NOMO-1 treated with dmso at 0.1 percent for 144 hours (cell line): Measurements from ENCODE around the gene OGG1.
A peak's percentile ranks its signal among the peaks of the same experiment; 100 is the strongest.
"Not testable (repeated sequence)": the region's sequence is repeated elsewhere in the genome, so short reads cannot be mapped to it uniquely, and the experiment has no call there.

Experiments used
- DNase-seq: peaks from one replicate; lab custom pipeline; 2025; ENCODE audit not compliant: unreplicated experiment; lab: John Stamatoyannopoulos, UW

The OGG1 gene

DNA sequence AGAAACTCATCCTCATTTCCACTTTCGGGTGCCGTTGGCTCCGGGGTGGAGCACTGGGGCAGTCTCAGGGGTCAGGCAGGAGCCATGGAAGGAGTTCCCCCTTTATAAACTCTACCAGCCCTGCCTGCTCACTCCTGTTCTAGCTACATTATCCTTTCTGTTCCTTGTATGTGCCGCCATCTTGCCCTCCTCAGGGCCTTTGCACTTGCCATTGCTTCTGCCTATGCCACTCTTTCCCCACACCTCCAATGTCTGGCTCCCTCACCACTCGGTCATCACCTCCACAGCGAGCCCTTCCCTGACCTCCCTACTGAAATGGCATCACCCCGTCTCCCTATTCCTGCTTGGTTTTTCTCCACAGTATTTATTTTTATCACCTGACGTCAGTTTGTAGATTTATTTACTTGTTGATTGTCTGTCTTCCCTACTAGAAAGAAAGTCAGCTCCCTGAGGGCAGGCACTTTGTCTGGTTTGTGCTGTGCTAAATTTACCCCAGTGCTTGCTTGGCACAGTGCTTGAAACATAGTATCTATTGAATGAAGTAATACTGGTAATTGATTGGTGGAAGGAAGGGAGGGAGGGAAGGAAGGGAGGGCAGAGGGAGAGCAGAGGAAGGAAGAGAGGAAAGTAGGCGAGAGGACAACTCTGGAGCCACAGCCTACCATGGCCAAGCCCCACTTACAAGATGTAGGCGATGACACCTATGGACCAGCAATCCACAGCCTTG is 11.2 kb downstream of the OGG1 start:
- no peak for DNase-seq

DNA sequence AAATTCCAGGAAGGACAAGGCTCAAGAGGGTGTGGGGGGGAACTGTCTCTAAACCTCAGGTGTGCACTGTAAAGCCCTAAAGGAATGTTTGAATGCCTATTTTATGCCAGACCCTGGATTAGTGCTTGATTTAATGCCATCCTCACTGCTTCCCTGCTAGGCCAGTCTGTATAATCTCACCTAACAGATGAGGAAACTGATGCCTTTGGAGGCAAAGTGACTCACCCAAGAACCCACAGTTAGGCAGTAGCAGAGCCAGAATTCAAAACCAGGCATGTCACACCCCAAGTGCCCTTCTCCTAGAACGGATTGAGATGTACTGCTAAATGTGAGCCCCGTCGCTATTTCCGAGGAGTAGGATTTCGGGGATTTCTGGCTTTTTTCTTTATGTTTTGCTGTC is 12.2 kb downstream of the OGG1 start:
- no peak for DNase-seq

DNA sequence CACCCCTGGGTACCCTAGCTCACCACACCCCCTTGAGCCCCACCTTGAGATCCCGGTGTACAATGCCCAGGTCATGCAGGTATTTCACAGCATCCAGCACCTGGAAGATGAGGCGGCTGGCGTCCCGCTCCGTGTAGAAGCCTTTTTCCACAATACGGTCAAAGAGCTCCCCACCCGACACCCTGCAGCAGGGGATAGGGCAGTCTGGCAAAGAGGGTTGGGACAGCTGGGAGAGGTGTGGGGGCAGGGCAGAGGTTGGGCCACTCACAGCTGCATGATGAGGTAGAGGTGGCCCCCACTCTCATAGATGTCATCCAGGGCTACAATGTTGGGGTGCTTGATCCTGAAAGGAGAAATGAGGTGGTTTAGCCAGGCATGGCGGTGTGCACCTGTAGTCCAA is 13.1 kb downstream of the OGG1 start:
- DNase-seq: no peak

DNA sequence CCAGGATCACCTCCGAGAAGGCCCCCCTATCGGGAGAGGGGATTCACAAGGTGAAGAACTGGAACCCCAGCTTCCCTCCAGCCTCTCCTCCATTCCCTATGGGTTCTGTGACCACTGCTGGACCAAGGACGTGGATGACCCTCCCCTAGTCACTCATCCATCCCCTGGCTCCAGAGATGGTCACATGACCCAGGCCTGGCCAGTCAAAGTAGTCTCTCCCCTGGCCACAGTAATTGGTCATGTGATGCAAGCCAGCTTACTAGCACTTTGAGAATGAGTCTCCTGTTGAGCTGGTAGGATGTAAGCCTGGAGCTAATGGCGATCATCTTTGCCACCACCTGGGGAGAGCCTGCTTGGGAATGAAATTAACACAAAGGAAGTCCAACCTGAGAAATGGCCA is 16.1 kb downstream of the OGG1 start:
- no peak for DNase-seq

DNA sequence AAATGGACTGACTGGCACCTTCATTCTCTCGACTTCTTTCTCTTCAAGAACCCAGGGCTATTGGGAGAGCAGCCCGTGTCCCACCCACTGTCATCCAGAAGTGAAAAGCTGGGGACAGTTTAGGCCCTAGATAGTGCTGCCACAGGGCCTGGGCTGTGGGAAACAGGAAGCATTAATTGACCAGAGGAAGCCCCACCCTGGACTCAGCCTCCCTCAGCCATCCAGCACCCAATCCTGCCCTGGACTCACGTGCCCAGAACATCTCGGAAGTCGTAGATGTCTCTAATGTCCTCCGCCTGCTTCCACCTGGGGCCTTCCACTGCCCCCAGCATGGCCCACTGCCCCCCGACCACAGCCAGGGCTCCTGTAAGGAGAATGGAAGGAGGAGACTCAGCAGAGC is 17.7 kb downstream of the OGG1 start:
- DNase-seq: no peak

DNA sequence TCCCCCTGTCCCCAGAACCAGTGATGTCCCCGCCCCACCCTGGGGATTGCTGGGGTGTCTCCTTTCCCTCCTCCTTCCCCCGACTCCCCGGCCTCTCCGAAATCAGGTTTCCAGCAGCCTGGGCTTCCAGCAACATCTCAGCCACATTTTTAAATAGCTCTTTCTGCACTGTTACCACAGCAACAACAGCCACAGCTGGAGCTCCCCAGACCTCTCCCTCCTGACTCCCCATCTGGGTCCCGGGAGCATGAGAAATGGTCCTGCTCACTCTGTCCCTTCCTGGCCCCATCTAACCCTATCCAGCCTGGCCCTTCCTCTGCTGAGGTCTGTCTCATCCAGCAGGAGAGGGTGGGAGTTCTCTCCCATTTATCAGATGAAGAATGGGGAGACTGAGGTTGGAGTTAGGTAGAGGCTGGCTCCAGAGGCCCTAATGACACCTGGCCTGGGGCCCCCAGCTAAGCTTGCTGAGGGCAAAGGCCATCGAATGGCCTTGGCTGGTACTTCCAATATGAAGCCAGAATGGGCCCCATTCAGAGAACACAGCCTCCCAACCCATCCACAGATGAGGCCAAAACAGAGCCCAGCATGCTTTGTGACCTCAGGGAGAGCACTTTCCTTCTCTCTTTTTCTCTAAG is 18.5 kb downstream of the OGG1 start:
- no peak for DNase-seq

DNA sequence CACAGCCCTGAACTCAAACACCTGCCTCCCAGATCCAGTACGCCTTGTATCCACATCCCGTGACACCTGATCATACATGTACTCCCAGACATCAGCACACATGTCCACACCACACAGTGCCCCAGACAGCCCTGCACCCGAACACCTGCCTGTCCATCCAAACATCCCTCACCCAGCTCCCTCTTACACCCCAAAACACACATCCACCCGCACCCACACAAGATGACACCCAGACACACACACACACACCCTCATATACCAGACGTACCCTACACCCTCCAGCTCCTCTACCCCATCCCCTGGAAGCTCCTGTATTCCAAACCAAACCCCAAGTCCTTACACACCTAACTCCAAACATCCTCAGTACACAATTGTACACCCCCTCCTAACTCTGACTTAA is 19.3 kb downstream of the OGG1 start:
- no peak for DNase-seq

DNA sequence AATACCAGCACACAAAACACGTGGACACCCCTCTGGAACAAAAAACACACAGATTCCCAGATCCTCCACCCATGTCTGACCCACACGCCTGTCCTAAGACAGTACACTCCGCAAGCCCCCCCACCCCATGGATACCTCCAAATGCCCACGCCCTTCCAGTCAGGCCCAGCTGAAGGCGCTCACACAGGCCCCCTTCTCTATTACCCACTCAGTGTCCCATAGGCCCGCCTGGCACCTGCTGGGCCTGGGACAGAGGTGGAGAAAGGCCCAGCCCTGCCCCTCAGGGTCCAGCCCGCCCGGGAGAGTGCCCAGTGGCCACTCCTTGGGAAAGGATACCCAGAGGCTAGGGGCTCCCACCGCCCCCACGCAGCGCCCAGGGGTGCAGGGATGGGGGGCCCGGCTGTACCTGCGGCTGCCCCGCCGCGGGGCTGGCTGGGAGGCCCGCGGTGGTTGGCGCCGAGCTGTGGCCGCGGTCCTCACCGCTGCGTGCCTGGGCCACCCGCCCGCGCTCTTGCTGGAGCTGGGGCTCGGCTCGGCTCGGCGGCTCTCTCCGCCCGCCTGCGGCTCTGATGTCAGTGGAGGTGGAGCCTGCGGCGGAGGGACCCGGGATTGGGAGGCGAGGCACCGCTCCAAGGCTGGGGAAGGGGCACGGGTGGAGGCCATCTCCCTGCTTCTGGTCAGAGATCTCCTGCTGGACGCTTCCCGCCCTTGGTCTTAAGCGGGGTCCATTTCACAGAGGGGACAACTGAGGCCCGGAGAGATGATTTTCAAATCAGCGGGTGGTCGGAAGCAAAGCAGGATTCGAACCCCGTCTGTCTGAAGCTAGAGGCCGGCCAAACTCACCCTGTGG is 19.9 kb downstream of the OGG1 start, which contains the start of gene CAMK1:
TSS of gene CAMK1 (minus strand) at position 522 of the 850 bp plus-strand sequence. CDS start 2,198 bp downstream, outside the sequence.
- DNase-seq: no peak

DNA sequence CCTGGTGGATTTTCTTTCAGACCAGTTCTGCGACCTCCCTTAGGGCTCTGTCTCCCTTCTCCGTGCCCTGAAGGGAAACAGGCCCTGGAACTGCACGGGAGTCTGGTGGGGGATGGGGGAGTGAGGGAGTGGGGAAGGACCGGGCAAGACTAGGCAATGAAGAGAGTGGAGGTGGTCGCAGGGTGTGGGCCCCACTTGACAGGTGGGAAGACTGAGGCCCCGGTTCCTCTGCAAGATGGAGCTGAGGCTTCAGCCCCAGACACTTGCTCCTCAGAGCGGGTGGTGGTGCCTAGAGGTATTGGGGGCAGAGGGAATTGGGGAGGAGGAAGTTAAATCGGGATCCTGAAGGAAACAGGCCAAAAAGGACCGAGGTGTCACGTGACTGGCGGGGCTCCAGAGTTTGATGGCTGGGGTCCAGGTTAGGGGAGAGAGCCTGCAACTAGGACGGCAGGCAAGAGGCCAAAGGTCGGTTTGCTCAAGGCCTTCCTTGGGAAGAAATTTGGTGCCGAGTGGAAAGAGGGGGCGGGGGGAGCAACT is 20.6 kb downstream of the OGG1 start:
- no peak for DNase-seq

DNA sequence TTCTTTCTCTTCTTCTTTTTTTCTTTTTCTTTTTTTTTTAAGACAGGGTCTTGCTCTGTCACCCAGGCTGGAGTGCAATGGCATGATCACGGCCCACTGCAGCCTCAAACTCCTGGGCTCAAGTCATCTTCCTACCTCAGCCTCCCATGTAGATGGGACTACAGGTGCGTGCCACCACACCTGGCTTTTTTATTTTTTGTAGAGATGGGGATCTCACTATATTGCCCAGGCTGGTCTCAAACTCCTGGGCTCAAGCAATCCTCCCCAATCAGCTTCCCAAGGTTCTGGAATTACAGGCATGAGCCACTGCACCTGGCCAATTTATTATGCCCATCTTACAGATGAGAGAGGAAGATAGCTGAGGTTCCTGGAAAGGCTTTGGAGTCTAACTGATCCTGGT is 21.3 kb downstream of the OGG1 start:
- DNase-seq: not testable (repeated sequence)

DNA sequence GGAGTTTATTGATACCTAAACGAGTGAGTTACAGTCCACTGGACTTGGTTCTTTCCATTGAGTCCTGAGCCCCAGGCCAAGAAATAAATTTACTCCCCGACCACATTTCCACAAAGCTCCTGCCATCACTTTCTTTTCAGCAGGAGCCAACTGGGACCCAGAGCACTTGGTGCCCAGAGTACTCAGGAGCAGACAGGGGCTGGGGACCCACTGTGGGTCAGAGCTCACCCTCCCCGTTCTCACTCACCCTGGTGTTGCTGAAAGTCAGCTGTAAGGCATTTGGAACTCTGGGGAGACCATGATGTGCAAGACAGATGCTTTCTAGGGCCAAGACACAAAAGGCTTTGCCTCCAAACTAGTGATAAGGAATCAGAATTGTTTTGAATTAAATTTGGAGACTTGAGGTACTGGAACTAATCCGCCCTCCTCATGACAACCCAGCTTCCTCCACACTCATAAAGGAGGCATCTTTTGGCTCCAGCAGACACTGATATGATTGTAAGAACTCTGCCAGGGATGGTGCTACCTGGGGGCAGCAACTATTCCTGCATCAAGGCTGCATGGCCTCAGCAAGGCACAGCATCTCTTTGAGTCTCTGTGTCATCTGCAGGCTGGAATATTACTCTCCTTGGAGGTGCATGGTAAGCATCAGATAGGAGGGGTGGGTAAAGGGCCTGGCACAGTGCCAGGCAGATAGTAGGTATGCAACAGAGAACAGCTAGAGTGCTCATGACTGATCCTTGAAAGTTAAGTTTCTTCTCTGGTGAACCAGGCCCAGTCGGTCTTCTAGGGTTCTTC is 27.3 kb downstream of the OGG1 start:
- no peak for DNase-seq

DNA sequence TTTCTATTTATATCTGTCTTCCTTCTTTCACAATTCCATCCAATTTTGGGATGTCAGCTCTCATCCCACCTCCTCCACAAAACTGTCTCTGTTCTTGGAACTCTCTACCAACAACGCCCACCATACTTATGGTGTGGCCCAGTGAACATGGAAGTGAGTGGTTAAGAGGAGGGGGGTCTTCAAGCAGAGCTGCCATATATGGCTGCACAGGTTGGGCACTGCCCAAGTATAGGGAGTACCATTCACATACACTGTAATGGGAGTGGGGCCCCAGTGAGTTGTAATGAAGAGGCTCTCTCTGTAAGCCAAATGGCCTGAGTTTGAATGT is 27.9 kb downstream of the OGG1 start:
- DNase-seq: no peak

DNA sequence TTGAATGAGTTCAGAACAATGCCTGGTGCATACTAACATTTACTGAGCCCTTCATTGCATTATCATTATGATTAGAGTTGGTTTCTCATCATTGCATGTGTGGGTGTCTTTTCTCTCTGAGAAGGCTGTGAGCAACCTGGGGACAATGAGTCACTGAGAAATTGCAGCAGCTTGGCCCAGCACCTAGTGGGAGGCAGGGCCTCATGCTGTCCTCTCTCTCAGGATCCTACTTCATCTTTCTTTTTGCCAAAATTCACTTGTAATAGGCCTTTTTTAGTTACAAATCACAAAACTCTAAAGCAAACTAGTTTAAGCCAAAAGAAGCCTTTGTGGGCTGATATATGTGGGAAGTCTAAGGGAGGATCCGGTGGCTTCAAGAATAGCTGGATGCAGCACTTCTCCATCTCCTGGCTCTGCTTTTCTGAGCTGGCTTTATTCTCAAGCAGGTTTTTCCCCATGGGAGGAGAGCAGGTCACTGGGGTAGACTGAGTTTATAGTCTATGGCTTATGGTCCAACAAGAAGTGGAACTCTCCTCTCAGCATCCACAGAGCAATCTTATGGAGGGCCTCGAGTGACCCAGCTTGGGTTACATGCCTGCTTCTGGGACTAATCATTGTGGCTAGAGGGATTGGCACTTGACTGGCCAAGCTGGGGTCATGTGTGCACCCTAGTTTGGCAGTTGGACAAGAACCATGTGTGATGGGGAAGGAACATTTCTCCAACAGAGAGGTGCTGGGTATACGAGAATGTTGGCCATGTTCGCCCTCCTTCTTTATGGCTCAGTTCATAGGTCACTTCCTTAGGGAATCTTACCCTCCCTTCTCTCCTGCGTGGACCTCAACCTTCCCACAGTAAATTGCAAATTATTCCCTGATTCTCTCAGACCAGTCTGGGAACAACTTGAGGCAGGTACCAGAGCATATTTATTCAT is 28.7 kb downstream of the OGG1 start:
- no peak for DNase-seq

DNA sequence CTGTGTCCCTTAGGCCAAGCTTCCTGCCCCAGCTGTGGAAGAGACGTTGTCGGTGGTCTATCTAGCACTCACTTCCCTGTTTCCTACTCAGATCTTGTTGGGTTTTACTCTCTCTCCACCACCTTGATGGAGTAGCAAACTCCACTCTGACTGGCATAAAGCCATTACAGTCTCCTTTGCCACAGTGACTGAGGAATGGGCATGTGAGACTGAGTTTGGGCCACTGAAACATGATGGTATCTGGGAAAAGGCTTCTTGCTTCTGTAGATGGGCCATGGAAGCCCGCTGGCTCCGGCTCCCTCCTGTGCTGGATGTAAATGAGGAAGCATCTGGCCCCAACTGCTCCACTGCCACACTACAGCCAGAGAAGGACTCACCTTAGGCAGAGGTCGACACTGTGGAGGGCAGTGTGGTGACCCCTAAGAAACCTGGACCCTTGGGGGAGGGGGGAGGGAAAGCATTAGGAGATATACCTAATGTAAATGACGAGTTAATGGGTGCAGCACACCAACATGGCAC is 29.4 kb downstream of the OGG1 start:
- no peak for DNase-seq

DNA sequence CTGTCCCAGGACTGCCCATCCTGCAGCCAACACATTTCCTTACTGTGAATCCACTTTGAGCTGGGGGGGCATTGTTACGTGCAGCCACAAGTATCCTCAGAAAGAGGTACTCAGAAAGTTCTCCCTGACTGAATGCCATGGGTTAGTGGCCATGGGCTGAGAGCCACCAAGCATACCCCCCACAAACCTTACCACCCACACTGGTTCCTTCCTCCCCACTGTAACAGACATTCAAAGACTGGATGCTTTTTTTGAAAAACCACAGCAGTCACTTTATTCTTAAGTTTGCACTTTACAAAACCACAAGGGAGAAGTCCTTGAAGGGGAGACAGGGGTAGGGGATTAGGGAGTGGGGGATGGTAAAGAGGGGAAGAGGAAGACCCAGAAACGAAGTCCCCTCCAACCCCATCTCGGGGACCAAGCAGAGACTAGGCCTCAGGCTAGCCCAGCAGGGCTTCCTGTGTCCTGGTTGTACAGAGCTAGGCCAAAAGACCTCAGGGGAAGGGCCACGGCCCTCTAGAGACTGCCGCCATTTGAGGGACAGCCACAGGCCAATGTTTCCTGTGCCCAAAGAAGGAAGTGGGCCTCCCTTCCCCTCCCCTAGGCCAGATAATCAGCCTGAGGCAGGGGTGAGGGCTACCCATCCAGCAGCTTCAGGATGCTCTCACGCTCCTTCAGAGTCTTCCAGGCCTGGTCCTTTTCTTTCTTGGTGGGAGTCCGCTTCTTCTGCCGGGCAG is 30.1 kb downstream of the OGG1 start:
- DNase-seq: peak; percentile 92

DNA sequence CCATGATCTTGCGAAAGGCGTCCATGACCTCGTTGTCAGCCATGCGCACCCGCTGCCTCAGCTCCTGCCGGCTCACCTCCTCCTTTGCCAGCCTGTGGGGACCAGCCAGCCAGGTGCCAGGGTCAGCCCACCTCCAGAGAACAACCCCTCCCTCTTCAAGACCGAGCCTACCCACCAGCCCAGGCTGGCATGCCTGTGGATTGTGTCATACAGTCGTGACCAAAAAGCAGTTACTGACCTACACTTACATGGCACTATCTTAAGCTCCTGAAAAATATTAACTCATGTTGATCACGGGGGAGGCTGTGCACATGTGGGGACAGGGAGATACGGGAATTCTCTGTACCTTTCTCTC is 30.7 kb downstream of the OGG1 start:
- DNase-seq: no peak

DNA sequence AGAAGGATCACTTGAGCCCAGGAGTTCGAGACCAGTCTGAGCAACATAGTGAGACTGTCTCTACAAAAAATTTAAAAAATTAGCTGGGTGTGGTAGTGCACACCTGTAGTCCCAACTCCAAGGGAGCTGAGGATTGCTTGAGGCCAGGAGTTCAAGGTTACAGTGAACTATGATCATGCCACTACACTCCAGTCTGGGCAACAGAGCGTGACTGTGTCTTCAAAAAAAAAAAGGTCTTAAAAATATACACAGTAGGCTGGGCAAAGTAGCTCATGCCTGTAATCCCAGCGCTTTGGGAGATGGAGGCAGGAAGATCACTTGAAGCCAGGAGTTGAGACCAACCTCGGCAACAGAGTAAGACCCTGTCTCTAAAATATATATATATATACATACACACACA is 31.2 kb downstream of the OGG1 start:
- DNase-seq: no peak

DNA sequence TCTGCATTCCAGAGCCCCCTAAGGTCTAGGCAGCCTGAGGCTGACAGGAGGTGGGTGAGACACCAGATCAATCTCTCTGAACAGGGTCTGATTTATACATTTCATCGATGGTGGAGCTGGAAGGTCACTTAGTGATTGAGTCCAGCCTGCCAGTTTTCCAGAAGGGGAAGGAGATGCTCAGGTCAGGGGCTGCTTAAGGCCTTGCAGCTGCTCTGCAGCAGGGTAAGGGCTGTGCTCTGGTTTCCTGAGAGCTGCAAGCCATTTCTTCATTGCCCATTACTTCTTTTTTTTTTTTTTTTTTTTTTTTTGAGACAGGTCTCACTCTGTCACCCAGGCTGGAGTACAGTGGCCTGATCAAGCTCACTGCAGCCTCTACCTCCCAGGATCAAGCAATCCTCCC is 31.8 kb downstream of the OGG1 start:
- no peak for DNase-seq

DNA sequence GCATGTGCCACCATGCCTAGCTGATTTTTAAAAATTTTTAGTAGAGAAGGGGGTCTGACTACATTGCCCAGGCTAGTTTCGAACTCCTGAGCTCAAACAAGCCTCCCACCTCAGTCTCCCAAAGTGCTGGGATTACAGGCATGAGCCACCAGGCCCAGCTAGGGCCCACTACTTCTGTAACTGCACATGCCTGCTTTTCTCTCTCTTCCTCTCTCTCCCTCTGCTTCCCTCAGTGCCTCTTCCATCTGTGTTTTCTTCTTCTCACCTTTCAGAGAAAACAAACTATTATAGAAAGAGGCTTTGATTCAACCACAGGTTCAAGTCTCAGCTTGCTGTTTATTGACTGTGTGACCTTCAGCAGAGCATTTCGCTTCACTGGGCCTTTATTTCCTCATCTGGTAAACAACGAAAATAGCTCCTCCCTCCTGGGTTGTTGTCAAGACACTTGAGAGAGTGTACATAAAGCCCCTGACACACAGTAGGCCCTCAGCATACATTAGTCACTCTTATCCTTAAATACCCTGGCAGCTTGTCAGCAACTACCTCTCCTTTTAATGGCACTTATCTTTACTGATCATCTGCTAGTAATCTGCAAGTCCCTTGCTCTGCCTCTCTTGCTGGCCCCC is 32.3 kb downstream of the OGG1 start:
- no peak for DNase-seq
